Measurements from ENCODE around the gene USP6.
"Not testable (repeated sequence)": the region's sequence is repeated elsewhere in the genome, so short reads cannot be mapped to it uniquely, and the experiment has no call there.

USP6 gene

GRCh38 chr17:5115673-5116651 is at the start of gene USP6:
Gene USP6, plus strand, starts transcription at chr17:5116032. Its CDS starts 14,336 bp downstream, at chr17:5130368.
- no peak for DNase-seq

GRCh38 chr17:5068236-5068635 is 47.6 kb upstream of the USP6 start:
- no peak for DNase-seq

- no peak for DNase-seq
These were observed 46.1 kb upstream of the USP6 start for GRCh38 chr17:5069724-5070123.

DNA sequence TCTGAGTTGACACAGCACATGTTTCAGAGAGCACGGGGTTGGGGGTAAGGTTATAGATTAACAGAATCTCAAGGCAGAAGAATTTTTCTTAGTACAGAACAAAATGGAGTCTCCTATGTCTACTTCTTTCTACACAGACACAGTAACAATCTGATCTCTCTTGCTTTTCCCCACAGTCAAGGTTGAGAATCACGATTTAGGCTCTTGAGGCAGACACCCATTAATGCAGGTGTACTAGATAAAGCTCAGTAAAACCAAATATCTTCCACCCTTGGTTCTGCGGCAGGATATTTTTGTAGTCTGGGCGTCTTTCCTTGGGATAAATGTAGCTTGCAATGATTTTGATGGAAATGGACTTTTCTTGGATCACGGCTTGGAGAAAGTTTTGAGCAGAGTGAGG is 40.4 kb upstream of the USP6 start:
- DNase-seq, result not testable (repeated sequence)

DNA sequence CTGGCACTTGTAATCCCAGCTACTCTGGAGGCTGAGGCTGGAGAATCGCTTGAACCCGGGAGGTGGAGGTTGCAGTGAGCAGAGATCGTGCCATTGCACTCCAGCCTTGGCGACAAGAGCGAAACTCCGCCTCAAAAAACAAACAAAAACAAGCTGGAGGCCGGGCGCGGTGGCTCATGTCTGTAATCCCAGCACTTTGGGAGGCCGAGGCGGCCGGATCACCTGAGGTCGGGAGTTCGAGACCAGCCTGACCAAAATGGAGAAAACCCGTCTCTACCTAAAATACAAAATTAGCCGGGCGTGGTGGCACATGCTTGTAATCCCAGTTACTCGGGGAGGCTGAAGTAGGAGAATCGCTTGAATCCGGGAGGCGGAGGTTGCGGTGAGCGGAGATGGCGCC is 38.6 kb upstream of the USP6 start:
- DNase-seq, result not testable (repeated sequence)

- no peak for DNase-seq
These were observed 38.1 kb upstream of the USP6 start for GRCh38 chr17:5077781-5078105.

- peak; percentile 82 for DNase-seq
These were observed 37.5 kb upstream of the USP6 start, which contains the start of gene ZFP3 for GRCh38 chr17:5078106-5079028. Gene ZFP3, plus strand, starts transcription at chr17:5078467. Its CDS starts 13,038 bp downstream, at chr17:5091505.

GRCh38 chr17:5080591-5080990 is 35.2 kb upstream of the USP6 start:
- DNase-seq, result no peak

DNA sequence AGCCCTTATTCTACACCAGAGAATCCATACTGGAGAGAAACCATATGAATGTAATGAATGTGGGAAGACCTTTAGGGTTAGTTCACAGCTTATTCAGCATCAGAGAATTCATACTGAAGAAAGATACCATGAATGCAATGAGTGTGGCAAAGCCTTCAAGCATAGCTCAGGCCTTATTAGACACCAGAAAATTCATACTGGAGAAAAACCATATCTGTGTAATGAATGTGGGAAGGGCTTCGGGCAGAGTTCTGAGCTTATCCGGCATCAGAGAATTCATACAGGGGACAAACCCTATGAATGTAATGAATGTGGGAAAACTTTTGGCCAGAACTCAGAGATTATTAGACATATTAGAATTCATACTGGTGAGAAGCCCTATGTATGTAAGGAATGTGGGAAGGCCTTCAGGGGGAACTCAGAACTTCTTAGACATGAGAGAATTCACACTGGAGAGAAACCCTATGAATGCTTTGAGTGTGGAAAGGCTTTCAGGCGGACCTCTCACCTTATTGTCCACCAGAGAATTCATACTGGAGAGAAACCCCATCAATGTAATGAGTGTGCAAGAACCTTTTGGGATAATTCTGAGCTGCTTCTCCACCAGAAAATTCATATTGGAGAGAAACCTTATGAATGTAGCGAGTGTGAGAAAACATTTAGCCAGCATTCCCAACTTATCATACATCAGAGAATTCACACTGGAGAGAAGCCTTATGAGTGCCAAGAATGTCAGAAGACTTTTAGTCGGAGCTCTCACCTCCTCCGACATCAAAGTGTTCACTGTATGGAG is 23.4 kb upstream of the USP6 start:
- no peak for DNase-seq

DNA sequence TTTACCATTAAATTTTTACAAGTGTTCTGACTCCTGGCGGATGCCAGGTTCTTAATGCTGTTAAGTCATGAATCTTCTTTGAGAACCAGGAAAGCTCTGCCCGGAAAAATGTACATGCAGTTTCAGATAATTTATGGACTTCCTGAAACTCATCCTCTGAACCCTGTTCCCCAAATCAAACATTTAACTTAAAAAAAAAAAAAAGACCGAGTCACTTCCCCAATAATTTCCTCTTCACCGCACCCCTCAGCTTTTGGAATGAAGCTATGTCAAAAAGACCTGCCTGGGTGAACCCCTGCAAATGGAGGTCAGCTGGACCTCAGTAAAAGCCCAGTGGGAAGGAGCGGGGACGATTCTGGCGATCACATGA is 19.1 kb upstream of the USP6 start:
- no peak for DNase-seq

DNA sequence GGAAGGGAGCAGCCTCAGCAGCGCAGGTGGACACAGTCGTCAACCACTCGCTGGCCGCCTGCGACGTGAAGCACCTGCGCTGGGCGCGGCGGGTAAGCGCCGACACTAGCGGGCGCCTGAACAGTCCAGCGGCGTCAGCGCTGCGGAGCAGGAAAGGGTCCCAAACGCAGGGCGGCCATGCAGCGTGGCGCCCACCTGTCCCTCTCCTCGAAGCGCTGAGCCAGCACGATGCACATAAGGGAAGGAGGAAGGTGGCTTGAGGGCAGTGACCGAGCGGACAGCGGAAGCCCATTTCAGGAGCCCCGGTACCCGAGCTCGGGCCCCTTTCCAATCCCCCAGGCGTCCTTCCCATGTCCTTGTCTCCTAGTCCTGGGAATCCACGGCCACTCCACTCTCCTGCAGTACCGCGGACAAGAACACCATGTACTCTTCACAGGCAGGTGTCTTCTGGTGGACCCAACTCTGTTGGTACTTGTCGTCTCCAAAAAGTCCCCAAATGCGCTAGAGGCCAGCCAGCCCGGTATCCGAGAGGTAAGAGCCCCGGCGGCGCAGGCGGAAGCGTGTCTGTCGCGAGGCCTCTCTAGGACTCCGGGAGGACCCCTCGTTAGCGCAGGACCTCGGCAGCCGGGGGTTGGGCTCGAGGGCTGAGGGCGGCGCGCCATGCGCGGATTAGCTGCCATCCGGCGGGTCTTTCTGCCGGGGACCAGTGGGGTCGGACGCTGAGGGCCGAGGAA is 18.6 kb upstream of the USP6 start:
- peak; percentile 71 for DNase-seq

GRCh38 chr17:5099271-5099670 is 16.6 kb upstream of the USP6 start:
- no peak for DNase-seq

GRCh38 chr17:5100832-5101231 is 15.0 kb upstream of the USP6 start:
- no peak for DNase-seq

- DNase-seq, result no peak
These were observed 5.0 kb upstream of the USP6 start for GRCh38 chr17:5110816-5111215.

DNA sequence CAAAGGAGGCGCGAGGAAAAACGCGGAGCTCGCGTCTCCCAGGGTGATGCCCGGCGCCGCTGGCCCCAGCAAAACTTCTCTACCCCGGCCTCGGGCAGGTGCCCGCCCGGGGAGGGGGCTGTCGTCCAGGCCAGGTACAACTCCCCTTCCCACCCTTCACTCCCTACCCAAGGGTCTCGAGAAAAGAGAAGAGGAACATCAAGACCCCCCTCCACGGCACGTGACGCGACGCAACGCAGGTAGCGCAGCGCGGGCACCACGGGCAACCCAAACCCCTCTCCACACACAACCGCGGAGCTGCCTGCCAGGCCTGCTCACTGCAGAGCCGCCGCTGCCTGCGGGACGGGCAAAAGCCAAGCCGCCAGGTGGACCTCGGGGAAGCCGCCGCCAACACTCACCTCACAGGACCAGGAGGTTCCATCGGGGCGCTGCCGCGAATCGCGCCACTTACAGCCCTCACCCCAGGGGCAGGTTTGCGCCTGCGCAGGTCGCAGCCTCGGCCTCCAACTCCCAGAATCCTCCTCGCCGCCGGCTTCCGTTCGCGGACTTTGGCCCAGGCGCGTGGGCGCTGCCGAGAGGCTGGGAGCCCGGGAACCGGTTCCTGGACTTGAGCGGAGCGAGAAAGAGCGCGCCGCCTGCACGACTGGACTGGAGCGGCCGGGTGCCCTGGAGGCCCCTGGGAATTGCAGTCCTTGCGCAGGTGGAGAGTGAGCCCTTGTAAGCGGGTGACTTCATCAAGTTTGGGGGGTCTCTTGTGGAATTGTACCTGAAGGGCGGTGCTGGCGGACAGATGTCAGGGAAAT is 4.2 kb upstream of the USP6 start, which contains the start of gene ZNF232:
TSS of gene ZNF232 (minus strand) at position 477 of the 803 bp plus-strand sequence. CDS start at position 421, 56 bp downstream.
- peak; percentile 89 for DNase-seq

DNA sequence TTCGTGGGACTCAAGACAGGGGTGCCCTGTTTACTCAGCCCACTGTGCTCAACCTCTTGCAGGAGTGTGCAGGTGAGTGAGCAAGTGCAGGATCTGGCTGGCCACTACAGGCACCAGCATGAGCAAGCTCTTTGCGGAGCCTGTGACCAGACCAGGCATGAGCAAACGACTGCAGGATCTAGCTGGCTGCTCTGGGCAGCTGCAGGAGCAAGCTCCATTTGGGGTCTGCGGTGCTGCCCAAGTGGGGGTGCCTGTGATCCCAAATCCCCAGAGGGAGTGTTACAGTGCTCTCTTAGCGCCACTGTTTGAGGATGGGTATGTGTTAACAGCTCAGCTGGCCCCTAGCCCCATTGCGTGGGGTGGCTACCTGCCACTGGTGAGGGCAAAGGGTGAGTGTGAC is 2.4 kb downstream of the USP6 start:
- DNase-seq, result no peak

DNA sequence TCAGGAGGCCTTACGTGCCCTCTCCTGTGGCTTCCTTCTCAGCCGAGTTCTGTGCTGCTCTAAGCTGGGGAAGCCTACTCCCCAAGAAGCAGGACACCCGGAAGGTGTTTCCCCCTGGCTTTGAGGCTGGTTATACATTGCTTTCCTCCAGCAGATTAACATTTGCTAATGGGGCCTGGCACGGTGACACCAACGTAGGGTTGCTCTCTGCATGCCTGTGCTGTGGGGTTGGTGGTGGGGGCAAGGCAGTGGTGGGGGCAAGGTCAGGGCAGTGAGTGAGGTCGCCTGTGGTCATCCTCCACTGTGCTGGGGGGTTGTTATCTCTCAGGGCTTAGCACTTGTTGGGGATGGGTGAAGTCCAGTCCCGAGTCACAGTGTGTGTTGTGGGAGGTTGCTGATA is 4.2 kb downstream of the USP6 start:
- DNase-seq, result no peak

- not testable (repeated sequence) for DNase-seq
These were observed 4.8 kb downstream of the USP6 start for GRCh38 chr17:5120436-5121185.

- no peak for DNase-seq
These were observed 5.5 kb downstream of the USP6 start for GRCh38 chr17:5121186-5121841.

DNA sequence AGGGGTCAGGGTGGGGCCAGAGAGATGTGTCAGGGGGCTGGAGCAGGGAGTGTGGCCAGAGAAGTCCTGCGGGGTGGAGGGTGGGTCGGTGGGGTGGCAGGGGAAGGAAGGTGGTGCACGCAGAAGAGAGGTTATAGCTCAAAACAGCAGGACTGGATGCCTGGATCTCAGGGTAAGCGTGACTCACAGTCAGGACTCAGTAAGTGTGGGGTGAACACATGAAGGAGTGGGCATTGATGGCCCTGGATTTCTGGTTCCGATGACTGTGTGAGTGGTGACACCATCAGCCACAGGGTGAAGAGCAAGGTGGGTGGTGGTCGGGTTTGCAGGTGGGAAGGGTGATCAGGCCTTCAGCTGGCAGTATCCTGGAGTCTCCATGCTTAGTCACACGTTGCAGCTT is 6.2 kb downstream of the USP6 start:
- DNase-seq, result not testable (repeated sequence)
